Natural killer cell treated with Interleukin-12 subunit alpha and Interleukin-12 subunit beta and Interleukin-15 and Interleukin-18, amount 100 ng/mL, for 72 hours (primary cell): ENCODE data around the gene REG3G. TPM values are rescaled to one million over a fixed set of nuclear protein-coding genes. Genes with fewer than 3 reads are reported as not detected.
"Not testable (repeated sequence)": the region's sequence is repeated elsewhere in the genome, so short reads cannot be mapped to it uniquely, and the experiment has no call there.

Experiments used
- ATAC-seq, 2 donors: fragments of 150-1000 bp; cut with Tn5 transposase in 1 of 2; sonication (Bioruptor Pico), chemical (Tn5 transposase) in 1 of 2; 2 replicates each; pipeline ENCODE4 v1.10.0; 2021
- DNase-seq: peaks from one replicate; pipeline ENCODE4 v3.0.0; 2022; ENCODE audit warnings: low spot score
- H3K27ac Mint-ChIP-seq, 2 donors: 1 replicate in 1 of 2; 2 replicates in 1 of 2; pipeline ENCODE4 v1.8.0; 2022; ENCODE audit warnings: mixed read lengths in 2 of 2, mild to moderate bottlenecking in 1 of 2, moderate library complexity in 1 of 2
- H3K27me3 Mint-ChIP-seq, 2 donors: 1 replicate in 1 of 2; 2 replicates in 1 of 2; pipeline ENCODE4 v1.8.0; 2022; ENCODE audit warnings: mixed read lengths in 2 of 2
- H3K36me3 Mint-ChIP-seq: one replicate; pipeline ENCODE4 v1.8.0; 2022; ENCODE audit warnings: mixed read lengths
- H3K4me1 Mint-ChIP-seq, 2 donors: 1 replicate in 1 of 2; 2 replicates in 1 of 2; pipeline ENCODE4 v1.8.0; 2022; ENCODE audit warnings: low read depth in 2 of 2, mixed read lengths in 2 of 2, mild to moderate bottlenecking in 1 of 2
- H3K4me3 Mint-ChIP-seq: one replicate; pipeline ENCODE4 v1.8.0; 2022; ENCODE audit warnings: mixed read lengths
- H3K9me3 Mint-ChIP-seq: 2 replicates; pipeline ENCODE4 v1.8.0; 2022; ENCODE audit warnings: mixed read lengths
- total RNA-seq, 2 donors: library from RNA; stranded (reverse); gene quantifications; one replicate each; pipeline ENCODE4 v1.2.3, GENCODE V29; 2022

The REG3G gene
- total RNA-seq, 2 donors from 2014 or later: not detected

GRCh38 chr2:78999406-78999805, 26.1 kb upstream of the REG3G start:
- Mint-ChIP-seq H3K36me3 (peaks cover 7% of the 10 kb centered on the region), H3K4me3 (no peak overlapping the region)
- ATAC-seq: no peak

DNA sequence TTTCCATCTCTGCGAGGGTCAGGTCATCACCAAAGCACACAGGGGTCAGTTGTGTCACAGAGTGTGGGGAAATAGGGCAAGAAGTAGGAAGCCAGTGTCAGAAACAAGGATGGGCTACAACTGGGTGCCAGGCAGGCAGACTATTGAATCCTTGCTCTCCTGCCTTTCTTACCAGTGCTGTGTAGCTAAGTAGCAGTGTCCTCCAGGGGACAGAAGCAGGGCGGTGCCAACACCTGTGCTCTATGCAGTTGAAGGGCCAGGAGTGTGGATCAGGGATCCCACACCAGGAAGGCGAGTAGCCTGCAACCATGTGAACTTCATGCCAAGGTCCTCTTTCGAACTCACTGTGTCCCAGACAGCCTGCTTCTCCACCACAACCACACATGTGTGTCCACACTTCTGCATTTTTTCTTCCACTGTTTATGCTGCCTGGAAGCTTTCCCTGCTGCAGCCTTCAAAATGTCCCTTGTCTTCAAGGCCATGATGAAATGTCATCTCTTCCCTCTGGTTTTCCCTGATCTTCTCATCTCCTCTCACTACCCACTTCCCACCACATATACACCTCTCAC, 25.4 kb upstream of the REG3G start:
- Mint-ChIP-seq H3K9me3 (peaks cover 19% of the 10 kb centered on the region), H3K27ac (no peak overlapping the region), H3K36me3 (peaks cover 4% of the 10 kb centered on the region), H3K4me1 (no peaks in the 10 kb centered on the region), H3K4me3 (no peak overlapping the region), H3K27me3 (peaks cover 0 to under 1% of the 10 kb centered on the region in 2 donors)
- ATAC-seq (no peak), DNase-seq (no peak)

More at GRCh38 chr2:78999406-78999805, 26.1 kb upstream of the REG3G start:
- no peak for DNase-seq
- H3K4me1 Mint-ChIP-seq: no peaks in the 10 kb centered on the region
- no peak overlapping the region for H3K27ac Mint-ChIP-seq
- H3K9me3 Mint-ChIP-seq: peaks cover 20% of the 10 kb centered on the region
- H3K27me3 Mint-ChIP-seq: peaks cover 1 to 4% of the 10 kb centered on the region in 2 donors

- H3K4me1 Mint-ChIP-seq: no peaks in the 10 kb centered on the region
- H3K4me3 Mint-ChIP-seq: no peak overlapping the region
- H3K36me3 Mint-ChIP-seq: peaks cover 4% of the 10 kb centered on the region
- ATAC-seq (no peak), DNase-seq (no peak)
- H3K27me3 Mint-ChIP-seq: no peaks in the 10 kb centered on the region
- no peak overlapping the region for H3K27ac Mint-ChIP-seq
- H3K9me3 Mint-ChIP-seq: peaks cover 19% of the 10 kb centered on the region
Observed at GRCh38 chr2:79001285-79001684, 24.2 kb upstream of the REG3G start.

GRCh38 chr2:79004680-79005079, 20.8 kb upstream of the REG3G start:
- Mint-ChIP-seq H3K27ac (no peak overlapping the region), H3K36me3 (peaks cover 4% of the 10 kb centered on the region), H3K9me3 (peaks cover 27% of the 10 kb centered on the region), H3K4me3 (no peak overlapping the region), H3K4me1 (no peaks in the 10 kb centered on the region), H3K27me3 (no peaks in the 10 kb centered on the region)
- ATAC-seq (no peak), DNase-seq (no peak)

DNA sequence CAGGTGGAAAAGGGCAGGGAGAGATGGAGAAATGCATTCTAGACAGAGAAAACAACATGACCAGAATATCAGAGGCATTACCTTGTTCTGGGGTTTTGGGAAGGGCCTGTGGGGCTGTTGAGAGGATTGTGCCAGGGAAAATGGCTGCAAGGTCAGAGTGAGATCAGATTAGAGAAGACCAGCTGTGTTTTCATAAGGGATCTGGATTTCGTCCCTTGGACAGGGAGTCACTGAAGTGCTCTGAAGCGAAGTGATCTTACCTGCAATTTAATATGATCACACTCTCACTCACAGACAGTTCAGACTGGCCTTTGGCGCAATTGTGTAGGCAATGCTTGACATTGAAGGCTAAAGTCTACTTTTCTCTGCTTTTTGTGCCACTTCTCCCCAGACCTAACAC, 20.3 kb upstream of the REG3G start:
- ATAC-seq (no peak), DNase-seq (no peak)
- no peaks in the 10 kb centered on the region for H3K27me3 Mint-ChIP-seq
- H3K9me3 Mint-ChIP-seq: peaks cover 26% of the 10 kb centered on the region
- no peaks in the 10 kb centered on the region for H3K4me1 Mint-ChIP-seq
- H3K36me3 Mint-ChIP-seq: peaks cover 4% of the 10 kb centered on the region
- H3K27ac Mint-ChIP-seq: no peak overlapping the region
- H3K4me3 Mint-ChIP-seq: no peak overlapping the region

- H3K4me3 Mint-ChIP-seq: no peak overlapping the region
- DNase-seq: no peak
- no peaks in the 10 kb centered on the region for H3K4me1 Mint-ChIP-seq
- H3K27me3 Mint-ChIP-seq: no peaks in the 10 kb centered on the region
- no peak overlapping the region for H3K27ac Mint-ChIP-seq
- H3K36me3 Mint-ChIP-seq: no peaks in the 10 kb centered on the region
- peaks cover 11% of the 10 kb centered on the region for H3K9me3 Mint-ChIP-seq
- ATAC-seq: no peak
Observed at GRCh38 chr2:79009388-79009787, 16.1 kb upstream of the REG3G start.

DNA sequence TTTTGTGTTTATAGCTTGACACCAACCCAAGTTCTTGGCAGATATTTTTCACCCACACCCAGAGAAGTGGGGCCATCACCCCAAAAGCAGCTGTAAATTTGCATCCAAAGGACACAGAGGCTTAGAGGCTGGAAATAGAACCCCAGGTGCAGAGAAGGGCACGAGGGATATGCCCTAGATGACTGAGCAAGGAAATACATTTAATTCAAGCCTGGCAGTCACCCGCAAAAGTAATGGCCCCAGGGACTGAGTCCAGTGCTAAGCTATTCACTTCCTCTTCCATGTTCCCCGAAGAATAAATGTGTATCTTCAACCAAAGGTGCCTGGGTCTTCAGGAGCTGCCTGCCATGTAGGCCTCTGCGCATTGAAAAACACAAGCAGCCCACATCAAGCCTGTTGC, 14.0 kb upstream of the REG3G start:
- Mint-ChIP-seq H3K27me3 (no peaks in the 10 kb centered on the region), H3K4me3 (no peak overlapping the region), H3K36me3 (no peaks in the 10 kb centered on the region), H3K9me3 (peaks cover 11% of the 10 kb centered on the region), H3K27ac (no peak overlapping the region), H3K4me1 (no peaks in the 10 kb centered on the region)
- ATAC-seq (no peak), DNase-seq (no peak)

- H3K27ac Mint-ChIP-seq: no peak overlapping the region
- no peak overlapping the region for H3K4me3 Mint-ChIP-seq
- H3K4me1 Mint-ChIP-seq: no peaks in the 10 kb centered on the region
- no peaks in the 10 kb centered on the region for H3K36me3 Mint-ChIP-seq
- H3K27me3 Mint-ChIP-seq: no peaks in the 10 kb centered on the region
- DNase-seq (no peak), ATAC-seq (no peak)
- H3K9me3 Mint-ChIP-seq: peaks cover 12% of the 10 kb centered on the region
Observed at GRCh38 chr2:79013629-79014028, 11.9 kb upstream of the REG3G start.

- DNase-seq: no peak
- no peak overlapping the region for H3K4me3 Mint-ChIP-seq
Observed at GRCh38 chr2:79016342-79016741, 9.2 kb upstream of the REG3G start.

GRCh38 chr2:79026061-79026460, 559 bp downstream of the REG3G start:
- Mint-ChIP-seq H3K4me3 (no peak overlapping the region), H3K27me3 (no peaks in the 10 kb centered on the region), H3K4me1 (no peaks in the 10 kb centered on the region), H3K36me3 (peaks cover 9% of the 10 kb centered on the region), H3K27ac (no peak overlapping the region), H3K9me3 (peaks cover 6% of the 10 kb centered on the region)
- ATAC-seq: no peak
- no peak for DNase-seq

More at GRCh38 chr2:79016342-79016741, 9.2 kb upstream of the REG3G start:
- ATAC-seq: no peak
- Mint-ChIP-seq H3K36me3 (no peaks in the 10 kb centered on the region), H3K27me3 (no peaks in the 10 kb centered on the region), H3K4me1 (no peaks in the 10 kb centered on the region), H3K27ac (no peak overlapping the region), H3K9me3 (peaks cover 10% of the 10 kb centered on the region)

DNA sequence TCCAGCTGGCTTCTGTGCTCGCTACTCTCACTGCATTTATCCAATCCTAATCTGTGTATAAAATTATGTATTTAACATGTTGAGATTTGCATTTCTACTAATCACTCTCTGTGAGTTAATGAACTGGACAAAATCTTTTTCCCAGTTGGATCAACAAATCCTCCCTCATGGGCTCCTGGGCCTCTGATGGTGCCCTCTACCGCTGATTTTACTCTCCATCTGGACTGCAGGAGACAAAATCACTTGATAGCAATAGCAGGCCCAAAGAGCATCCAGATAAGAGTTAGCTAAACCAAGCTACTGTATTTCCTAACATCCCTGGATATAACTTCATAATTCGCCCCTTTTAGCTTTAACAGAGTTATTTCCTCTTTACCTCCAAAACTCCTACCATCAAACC, 14.4 kb downstream of the REG3G start:
- H3K4me1 Mint-ChIP-seq: no peaks in the 10 kb centered on the region
- no peaks in the 10 kb centered on the region for H3K36me3 Mint-ChIP-seq
- no peak overlapping the region for H3K4me3 Mint-ChIP-seq
- DNase-seq (no peak), ATAC-seq (no peak)
- H3K27ac Mint-ChIP-seq: no peak overlapping the region
- H3K9me3 Mint-ChIP-seq: peaks cover 9% of the 10 kb centered on the region
- H3K27me3 Mint-ChIP-seq: no peaks in the 10 kb centered on the region

- Mint-ChIP-seq H3K27ac (no peak overlapping the region), H3K9me3 (peaks cover 9% of the 10 kb centered on the region), H3K4me3 (no peak overlapping the region), H3K27me3 (no peaks in the 10 kb centered on the region), H3K4me1 (no peaks in the 10 kb centered on the region), H3K36me3 (no peaks in the 10 kb centered on the region)
- ATAC-seq (no peak), DNase-seq (no peak)
Observed at GRCh38 chr2:79041032-79041448, 15.5 kb downstream of the REG3G start.

DNA sequence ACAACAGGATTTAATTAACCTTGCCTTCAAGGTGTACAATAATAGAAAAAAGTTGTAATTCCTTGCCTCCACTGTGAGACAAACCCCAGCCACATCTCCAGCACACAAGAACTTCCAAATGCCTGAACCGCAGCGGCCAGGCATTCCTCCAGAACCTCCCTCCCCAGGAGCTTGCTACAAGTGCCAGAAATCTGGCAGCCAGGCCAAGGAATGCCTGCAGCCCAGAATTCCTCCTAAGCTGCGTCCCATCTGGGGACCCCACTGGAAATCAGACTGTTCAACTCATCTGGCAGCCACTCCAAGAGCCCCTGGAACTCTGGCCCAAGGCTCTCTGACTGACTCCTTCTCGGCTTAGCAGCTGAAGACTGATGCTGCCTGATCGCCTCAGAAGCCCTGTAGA, 28.0 kb downstream of the REG3G start:
- H3K36me3 Mint-ChIP-seq, DNase-seq, ATAC-seq, H3K4me3 Mint-ChIP-seq, H3K27me3 Mint-ChIP-seq, H3K27ac Mint-ChIP-seq, H3K4me1 Mint-ChIP-seq: not testable (repeated sequence)
- peaks cover 24% of the 10 kb centered on the region for H3K9me3 Mint-ChIP-seq

- not testable (repeated sequence) for H3K4me1 Mint-ChIP-seq, DNase-seq, H3K27me3 Mint-ChIP-seq, H3K36me3 Mint-ChIP-seq, H3K27ac Mint-ChIP-seq, ATAC-seq, H3K4me3 Mint-ChIP-seq
- H3K9me3 Mint-ChIP-seq: peaks cover 23% of the 10 kb centered on the region
Observed at GRCh38 chr2:79054769-79055168, 29.3 kb downstream of the REG3G start.

GRCh38 chr2:79065201-79065600, 39.7 kb downstream of the REG3G start:
- no peak for DNase-seq
- no peak for ATAC-seq

More at GRCh38 chr2:79065201-79065600, 39.7 kb downstream of the REG3G start:
- Mint-ChIP-seq H3K4me1 (no peaks in the 10 kb centered on the region), H3K4me3 (no peak overlapping the region), H3K27ac (no peak overlapping the region), H3K27me3 (no peaks in the 10 kb centered on the region), H3K36me3 (no peaks in the 10 kb centered on the region), H3K9me3 (peaks cover 24% of the 10 kb centered on the region)
